Loucy (cell line): ENCODE measurements around the gene PCSK5.

Source experiments
- H2AFZ ChIP-seq: fragments of 200-600 bp; sonication (generic); 2 replicates; pipeline ENCODE4 v1.6.0; 2016; ENCODE audit warnings: antibody characterized with exemption, mild to moderate bottlenecking, low read length, moderate library complexity
- H3F3A ChIP-seq: fragments of 200-600 bp; 2 replicates; pipeline ENCODE4 v1.6.0; 2016; ENCODE audit warnings: antibody characterized with exemption, low read depth, mild to moderate bottlenecking
- H3K27me3 ChIP-seq: fragments of 200-600 bp; sonication (generic); 2 replicates; pipeline ENCODE4 v1.6.1; 2014; ENCODE audit warnings: low read length, mild to moderate bottlenecking; ENCODE audit not compliant: insufficient read depth, poor library complexity, severe bottlenecking
- H3K36me3 ChIP-seq: fragments of 200-600 bp; sonication (generic); 2 replicates; pipeline ENCODE4 v1.6.1; 2016; ENCODE audit warnings: low read length; ENCODE audit not compliant: insufficient read depth
- H3K4me1 ChIP-seq: fragments of 200-600 bp; sonication (generic); 2 replicates; pipeline ENCODE4 v1.5.1; 2014; ENCODE audit warnings: low read length, mild to moderate bottlenecking; ENCODE audit not compliant: insufficient read depth, poor library complexity, severe bottlenecking
- H3K4me2 ChIP-seq: fragments of 200-600 bp; sonication (generic); 2 replicates; pipeline ENCODE4 v1.6.0; 2014; ENCODE audit warnings: antibody characterized with exemption, low read length, low read depth, mild to moderate bottlenecking; ENCODE audit not compliant: poor library complexity, severe bottlenecking
- H3K4me3 ChIP-seq: fragments of 200-600 bp; sonication (generic); 2 replicates; pipeline ENCODE4 v1.5.1; 2014; ENCODE audit warnings: low read length, mild to moderate bottlenecking, mixed read lengths; ENCODE audit not compliant: poor library complexity, severe bottlenecking
- H3K79me2 ChIP-seq: fragments of 200-600 bp; sonication (generic); 2 replicates; pipeline ENCODE4 v1.6.1; 2014; ENCODE audit warnings: low read length; ENCODE audit not compliant: insufficient read depth
- H3K9ac ChIP-seq: fragments of 200-600 bp; sonication (generic); 2 replicates; pipeline ENCODE4 v1.6.0; 2014; ENCODE audit warnings: mild to moderate bottlenecking, low read depth, low read length, moderate library complexity; ENCODE audit not compliant: poor library complexity, severe bottlenecking
- H3K9me2 ChIP-seq: fragments of 200-600 bp; sonication (generic); replicated peaks from 2 replicates; pipeline ENCODE4 v1.6.1; 2016; ENCODE audit warnings: low read depth, low read length, mixed read lengths
- H3K9me3 ChIP-seq: fragments of 200-600 bp; sonication (generic); 2 replicates; pipeline ENCODE4 v1.6.1; 2014; ENCODE audit warnings: mild to moderate bottlenecking, antibody characterized with exemption, low read length, low read depth; ENCODE audit not compliant: insufficient read depth
- H4K20me1 ChIP-seq: fragments of 200-600 bp; sonication (generic); 2 replicates; pipeline ENCODE4 v1.6.0; 2014; ENCODE audit warnings: antibody characterized with exemption, low read length, mild to moderate bottlenecking; ENCODE audit not compliant: insufficient read depth, poor library complexity, severe bottlenecking
- EZH2phosphoT487 ChIP-seq: fragments of 200-600 bp; IDR thresholded peaks from 2 replicates; pipeline ENCODE4 v1.6.1; 2018; ENCODE audit warnings: antibody characterized with exemption, mild to moderate bottlenecking, moderate library complexity, borderline replicate concordance
- TF ChIP-seq, protein P1 (sequence below): fragments of 200-600 bp; sonication (generic); conservative IDR thresholded peaks from 2 replicates; pipeline ENCODE4 v1.5.1; 2014; ENCODE audit warnings: mild to moderate bottlenecking, antibody characterized with exemption, low read length

Gene PCSK5

DNA sequence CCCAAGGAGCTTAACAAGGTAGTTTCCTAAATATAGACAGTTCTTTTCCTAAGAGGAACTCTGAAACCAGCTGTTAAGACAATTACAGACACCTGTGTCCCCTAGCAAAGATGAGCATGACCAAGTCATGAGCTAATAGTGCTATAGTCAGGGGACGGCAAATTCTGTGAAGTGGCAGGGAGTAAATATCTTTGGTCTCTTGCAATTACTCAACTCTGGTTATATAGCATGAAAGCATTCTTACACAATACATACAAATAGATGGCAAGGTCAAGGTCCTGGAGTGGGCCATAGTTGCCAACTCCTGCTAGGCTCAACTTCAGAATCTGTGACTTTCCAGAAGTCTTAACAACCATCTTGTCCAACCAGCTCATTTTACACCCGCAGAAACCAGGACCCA lies 400.1 kb downstream of the PCSK5 start:
- H3K4me3 ChIP-seq: no peak overlapping the region
- H3K4me2 ChIP-seq: no peak overlapping the region
- no peaks in the 10 kb centered on the region for H4K20me1 ChIP-seq
- H3K9me3 ChIP-seq: no peaks in the 10 kb centered on the region
- no peaks in the 10 kb centered on the region for H3K36me3 ChIP-seq
- H3K9me2 ChIP-seq: no peaks in the 10 kb centered on the region
- no peaks in the 10 kb centered on the region for H3K4me1 ChIP-seq
- H2AFZ ChIP-seq: no peak overlapping the region
- H3K27me3 ChIP-seq: no peaks in the 10 kb centered on the region
- no peaks in the 10 kb centered on the region for H3F3A ChIP-seq
- H3K9ac ChIP-seq: no peak overlapping the region
- TF ChIP-seq, protein P1, sequence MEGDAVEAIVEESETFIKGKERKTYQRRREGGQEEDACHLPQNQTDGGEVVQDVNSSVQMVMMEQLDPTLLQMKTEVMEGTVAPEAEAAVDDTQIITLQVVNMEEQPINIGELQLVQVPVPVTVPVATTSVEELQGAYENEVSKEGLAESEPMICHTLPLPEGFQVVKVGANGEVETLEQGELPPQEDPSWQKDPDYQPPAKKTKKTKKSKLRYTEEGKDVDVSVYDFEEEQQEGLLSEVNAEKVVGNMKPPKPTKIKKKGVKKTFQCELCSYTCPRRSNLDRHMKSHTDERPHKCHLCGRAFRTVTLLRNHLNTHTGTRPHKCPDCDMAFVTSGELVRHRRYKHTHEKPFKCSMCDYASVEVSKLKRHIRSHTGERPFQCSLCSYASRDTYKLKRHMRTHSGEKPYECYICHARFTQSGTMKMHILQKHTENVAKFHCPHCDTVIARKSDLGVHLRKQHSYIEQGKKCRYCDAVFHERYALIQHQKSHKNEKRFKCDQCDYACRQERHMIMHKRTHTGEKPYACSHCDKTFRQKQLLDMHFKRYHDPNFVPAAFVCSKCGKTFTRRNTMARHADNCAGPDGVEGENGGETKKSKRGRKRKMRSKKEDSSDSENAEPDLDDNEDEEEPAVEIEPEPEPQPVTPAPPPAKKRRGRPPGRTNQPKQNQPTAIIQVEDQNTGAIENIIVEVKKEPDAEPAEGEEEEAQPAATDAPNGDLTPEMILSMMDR: no peak
- TF ChIP-seq EZH2phosphoT487: no peak
- no peaks in the 10 kb centered on the region for H3K79me2 ChIP-seq

DNA sequence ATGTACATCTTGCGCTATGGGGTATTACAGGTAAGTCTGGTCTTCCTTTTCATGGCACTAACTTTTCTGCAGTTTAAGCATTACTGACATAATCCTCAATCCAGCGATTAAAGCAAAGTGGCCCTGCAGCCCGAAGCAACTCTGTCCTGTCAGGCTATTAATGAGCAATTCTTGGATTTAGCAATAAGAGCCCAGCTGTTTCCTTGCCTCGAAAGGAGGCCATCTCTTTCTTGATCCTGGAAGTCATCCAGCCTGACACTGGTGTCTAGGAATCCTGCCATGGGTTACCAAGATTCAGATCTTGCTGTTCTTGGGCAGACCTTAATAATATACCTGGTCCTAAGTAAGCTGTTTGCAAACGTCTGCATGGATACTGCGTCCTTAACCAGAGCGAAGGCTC lies 401.8 kb downstream of the PCSK5 start:
- H2AFZ ChIP-seq: no peak overlapping the region
- no peaks in the 10 kb centered on the region for H3K36me3 ChIP-seq
- no peaks in the 10 kb centered on the region for H3K27me3 ChIP-seq
- H3K9me3 ChIP-seq: no peaks in the 10 kb centered on the region
- no peaks in the 10 kb centered on the region for H3K79me2 ChIP-seq
- no peak overlapping the region for H3K4me3 ChIP-seq
- no peaks in the 10 kb centered on the region for H3K9me2 ChIP-seq
- TF ChIP-seq, protein P1: no peak
- no peak for TF ChIP-seq EZH2phosphoT487
- no peaks in the 10 kb centered on the region for H3K4me1 ChIP-seq
- no peak overlapping the region for H3K4me2 ChIP-seq
- H3F3A ChIP-seq: no peaks in the 10 kb centered on the region
- no peak overlapping the region for H3K9ac ChIP-seq
- no peaks in the 10 kb centered on the region for H4K20me1 ChIP-seq

DNA sequence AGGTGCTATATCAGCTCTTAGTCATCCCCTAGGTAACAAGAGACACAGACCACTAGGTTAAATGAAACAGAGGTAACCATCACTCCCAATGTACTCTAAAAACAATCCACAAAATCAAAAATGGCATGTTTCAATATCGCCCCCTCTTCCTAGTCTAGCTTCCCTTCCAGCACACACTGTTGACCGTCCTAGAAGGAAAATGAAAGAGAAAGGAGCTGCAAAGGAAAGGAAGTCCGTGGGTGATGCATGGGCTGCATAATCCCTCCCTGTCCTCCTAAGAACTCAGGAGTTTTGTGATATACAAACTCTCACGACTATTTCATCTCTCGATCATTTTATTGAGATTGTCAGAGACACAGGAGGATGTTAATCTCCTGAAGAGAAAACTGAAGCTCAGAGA lies 402.2 kb downstream of the PCSK5 start:
- Histone ChIP-seq H3K4me3 (no peak overlapping the region), H3K36me3 (no peaks in the 10 kb centered on the region), H3K9ac (no peak overlapping the region), H3K4me1 (peaks cover 2% of the 10 kb centered on the region), H3K27me3 (no peaks in the 10 kb centered on the region), H4K20me1 (no peaks in the 10 kb centered on the region), H3F3A (no peaks in the 10 kb centered on the region), H3K79me2 (no peaks in the 10 kb centered on the region), H2AFZ (no peak overlapping the region), H3K4me2 (no peak overlapping the region), H3K9me2 (no peaks in the 10 kb centered on the region), H3K9me3 (no peaks in the 10 kb centered on the region)
- TF ChIP-seq EZH2phosphoT487: no peak

DNA sequence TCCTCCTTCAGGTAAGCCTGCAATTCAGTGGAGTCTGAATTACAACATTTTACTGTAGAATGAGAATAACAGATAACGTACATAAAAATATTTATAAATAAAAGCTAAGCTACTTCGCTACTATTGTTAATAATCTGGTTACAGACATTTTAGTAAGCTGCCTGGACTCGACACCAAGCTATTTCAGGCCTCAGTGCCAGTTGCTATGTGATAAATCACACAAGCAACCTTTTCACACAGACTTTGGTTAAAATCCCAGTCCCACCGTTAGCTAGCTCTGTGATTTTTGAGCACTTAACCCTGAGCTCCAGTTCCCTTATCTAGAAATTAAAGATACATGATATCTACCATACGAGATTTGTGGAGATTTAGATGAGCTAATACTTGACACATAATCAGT lies 403.8 kb downstream of the PCSK5 start:
- TF ChIP-seq, protein P1: no peak
- no peak for TF ChIP-seq EZH2phosphoT487
- H3K9me2 ChIP-seq: no peaks in the 10 kb centered on the region

More for the DNA sequence above, 403.8 kb downstream of the PCSK5 start:
- no peaks in the 10 kb centered on the region for H3K36me3 ChIP-seq
- H3K4me1 ChIP-seq: peaks cover 7% of the 10 kb centered on the region
- no peak overlapping the region for H2AFZ ChIP-seq
- H3K9me3 ChIP-seq: no peaks in the 10 kb centered on the region
- H4K20me1 ChIP-seq: no peaks in the 10 kb centered on the region
- no peaks in the 10 kb centered on the region for H3K27me3 ChIP-seq
- H3K4me3 ChIP-seq: no peak overlapping the region
- no peak overlapping the region for H3K9ac ChIP-seq
- H3K4me2 ChIP-seq: no peak overlapping the region
- H3F3A ChIP-seq: no peaks in the 10 kb centered on the region
- no peaks in the 10 kb centered on the region for H3K79me2 ChIP-seq
